Stimulated activated CD8-positive, alpha-beta memory T cell treated with anti-CD3 and anti-CD28 coated beads, Interleukin-2, amount 100 ng/mL, for 48 hours (primary cell): ENCODE measurements around the gene PSMB4.
"Not testable (repeated sequence)": the region's sequence is repeated elsewhere in the genome, so short reads cannot be mapped to it uniquely, and the experiment has no call there.

Experiments used
- DNase-seq, 2 donors: peaks; one replicate each; pipeline ENCODE4 v3.0.0-alpha.2; 2020; ENCODE audit warnings: low read depth in 2 of 2

PSMB4 gene

GRCh38 chr1:151437396-151437795 is 38.0 kb downstream of the PSMB4 start:
- not testable (repeated sequence) for DNase-seq

GRCh38 chr1:151443846-151444782 is 44.7 kb downstream of the PSMB4 start:
- DNase-seq = peak in 1 of 2 donors; percentile 21

GRCh38 chr1:151444783-151445177 is 45.4 kb downstream of the PSMB4 start:
- no peak for DNase-seq

GRCh38 chr1:151447696-151448095 is 48.3 kb downstream of the PSMB4 start:
- DNase-seq = no peak
